NB4 (cell line): ENCODE results near the gene OPCML.

Experiments
- DNase-seq: peaks from one replicate; pipeline ENCODE4 v3.0.0; 2010; ENCODE audit warnings: low read depth
- H3K4me3 ChIP-seq: one replicate; pipeline ENCODE4 v1.5.1; 2011; ENCODE audit warnings: mild to moderate bottlenecking, low read depth, low read length, moderate library complexity
- MYC ChIP-seq: IDR thresholded peaks from 2 replicates; pipeline ENCODE4 v1.6.1; 2011; ENCODE audit warnings: low read depth, low read length
- POLR2A ChIP-seq: IDR thresholded peaks from 2 replicates; pipeline ENCODE4 v1.6.1; 2011; ENCODE audit warnings: mild to moderate bottlenecking; ENCODE audit not compliant: insufficient read length; ENCODE audit errors: extremely low read depth
- TF ChIP-seq, protein P1 (sequence below): IDR thresholded peaks from one replicate; pipeline ENCODE4 v1.5.1; 2012; ENCODE audit warnings: low read depth, low read length
- TF ChIP-seq, protein P2 (sequence below): IDR thresholded peaks from 2 replicates; pipeline ENCODE4 v1.6.1; 2011; ENCODE audit warnings: low read depth, low read length

The OPCML gene

GRCh38 chr11:132821014-132821413 is 711.3 kb downstream of the OPCML start:
- no peak for TF ChIP-seq MYC
- TF ChIP-seq, protein P1, sequence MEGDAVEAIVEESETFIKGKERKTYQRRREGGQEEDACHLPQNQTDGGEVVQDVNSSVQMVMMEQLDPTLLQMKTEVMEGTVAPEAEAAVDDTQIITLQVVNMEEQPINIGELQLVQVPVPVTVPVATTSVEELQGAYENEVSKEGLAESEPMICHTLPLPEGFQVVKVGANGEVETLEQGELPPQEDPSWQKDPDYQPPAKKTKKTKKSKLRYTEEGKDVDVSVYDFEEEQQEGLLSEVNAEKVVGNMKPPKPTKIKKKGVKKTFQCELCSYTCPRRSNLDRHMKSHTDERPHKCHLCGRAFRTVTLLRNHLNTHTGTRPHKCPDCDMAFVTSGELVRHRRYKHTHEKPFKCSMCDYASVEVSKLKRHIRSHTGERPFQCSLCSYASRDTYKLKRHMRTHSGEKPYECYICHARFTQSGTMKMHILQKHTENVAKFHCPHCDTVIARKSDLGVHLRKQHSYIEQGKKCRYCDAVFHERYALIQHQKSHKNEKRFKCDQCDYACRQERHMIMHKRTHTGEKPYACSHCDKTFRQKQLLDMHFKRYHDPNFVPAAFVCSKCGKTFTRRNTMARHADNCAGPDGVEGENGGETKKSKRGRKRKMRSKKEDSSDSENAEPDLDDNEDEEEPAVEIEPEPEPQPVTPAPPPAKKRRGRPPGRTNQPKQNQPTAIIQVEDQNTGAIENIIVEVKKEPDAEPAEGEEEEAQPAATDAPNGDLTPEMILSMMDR = no peak
- no peak for TF ChIP-seq POLR2A
- TF ChIP-seq, protein P2, sequence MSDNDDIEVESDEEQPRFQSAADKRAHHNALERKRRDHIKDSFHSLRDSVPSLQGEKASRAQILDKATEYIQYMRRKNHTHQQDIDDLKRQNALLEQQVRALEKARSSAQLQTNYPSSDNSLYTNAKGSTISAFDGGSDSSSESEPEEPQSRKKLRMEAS = no peak
- no peak overlapping the region for H3K4me3 ChIP-seq
- DNase-seq = no peak

- H3K4me3 ChIP-seq = no peak overlapping the region
- no peak for DNase-seq
- no peak for TF ChIP-seq POLR2A
- TF ChIP-seq, protein P1 = no peak
- TF ChIP-seq, protein P2 = no peak
- TF ChIP-seq MYC = no peak
Observed at GRCh38 chr11:132818951-132819350, 713.4 kb downstream of the OPCML start.

- TF ChIP-seq, protein P1 = no peak
- TF ChIP-seq MYC = no peak
- TF ChIP-seq, protein P2 = no peak
- no peak for TF ChIP-seq POLR2A
- DNase-seq = no peak
Observed at GRCh38 chr11:132817387-132817786, 714.9 kb downstream of the OPCML start.

DNA sequence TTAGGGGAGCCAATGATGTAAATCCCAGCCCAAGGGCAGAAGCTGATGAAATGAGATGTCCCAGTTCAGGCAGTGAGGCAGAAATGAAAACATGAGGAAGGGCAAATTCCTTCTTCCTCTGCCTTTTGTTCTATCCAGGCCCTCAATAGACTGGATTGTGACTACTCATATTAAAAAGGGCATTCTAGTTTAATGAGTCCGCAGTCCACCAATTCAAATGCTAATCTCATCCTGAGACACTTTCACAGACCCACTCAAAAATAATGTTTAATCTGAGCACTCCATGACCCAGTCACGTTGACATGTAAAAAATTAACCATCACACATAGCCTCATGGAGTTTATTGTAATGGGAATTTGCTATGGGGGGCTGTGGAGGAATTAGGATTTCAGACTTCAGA is 717.9 kb downstream of the OPCML start:
- TF ChIP-seq POLR2A (no peak), MYC (no peak)
- TF ChIP-seq, protein P2 = no peak
- TF ChIP-seq, protein P1 = no peak
- no peak for DNase-seq
- no peak overlapping the region for H3K4me3 ChIP-seq

More at GRCh38 chr11:132817387-132817786, 714.9 kb downstream of the OPCML start:
- no peak overlapping the region for H3K4me3 ChIP-seq

DNA sequence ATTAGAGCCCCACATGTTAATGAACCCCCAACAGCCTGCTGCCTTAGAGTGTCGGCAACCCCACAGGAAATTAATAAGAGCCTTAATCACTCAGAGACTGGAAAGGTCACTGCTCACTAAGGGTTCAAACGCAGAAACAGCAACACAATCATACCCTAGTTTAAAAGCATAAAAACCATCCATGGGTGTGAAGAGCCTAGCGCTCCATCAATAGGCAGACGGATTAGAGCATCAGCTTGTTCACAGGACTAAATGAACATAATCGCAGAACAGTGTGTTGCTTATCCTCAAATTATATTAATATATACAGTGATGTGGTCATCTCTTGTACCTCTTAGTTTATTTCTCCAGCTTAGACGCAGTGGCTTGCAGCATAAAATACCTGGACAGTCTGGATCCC is 720.7 kb downstream of the OPCML start:
- TF ChIP-seq, protein P2 = no peak
- no peak for TF ChIP-seq MYC
- no peak for DNase-seq

GRCh38 chr11:132809070-132809469 is 723.2 kb downstream of the OPCML start:
- no peak overlapping the region for H3K4me3 ChIP-seq
- no peak for DNase-seq
- no peak for TF ChIP-seq MYC
- TF ChIP-seq POLR2A = no peak
- TF ChIP-seq, protein P1 = no peak
- TF ChIP-seq, protein P2 = no peak

More for the DNA sequence above, 720.7 kb downstream of the OPCML start:
- H3K4me3 ChIP-seq = no peak overlapping the region
